ENCODE data around the gene DOCK4. TPM values are rescaled to one million over a fixed set of nuclear protein-coding genes. Genes with fewer than 3 reads are reported as not detected.

Gene DOCK4
- total and polyA plus RNA-seq, 2 of the 8 experiments (the other 6 are each of a cell fraction or from before 2014, with no cell fraction given) = 5.1 to 23.6 TPM

DNA sequence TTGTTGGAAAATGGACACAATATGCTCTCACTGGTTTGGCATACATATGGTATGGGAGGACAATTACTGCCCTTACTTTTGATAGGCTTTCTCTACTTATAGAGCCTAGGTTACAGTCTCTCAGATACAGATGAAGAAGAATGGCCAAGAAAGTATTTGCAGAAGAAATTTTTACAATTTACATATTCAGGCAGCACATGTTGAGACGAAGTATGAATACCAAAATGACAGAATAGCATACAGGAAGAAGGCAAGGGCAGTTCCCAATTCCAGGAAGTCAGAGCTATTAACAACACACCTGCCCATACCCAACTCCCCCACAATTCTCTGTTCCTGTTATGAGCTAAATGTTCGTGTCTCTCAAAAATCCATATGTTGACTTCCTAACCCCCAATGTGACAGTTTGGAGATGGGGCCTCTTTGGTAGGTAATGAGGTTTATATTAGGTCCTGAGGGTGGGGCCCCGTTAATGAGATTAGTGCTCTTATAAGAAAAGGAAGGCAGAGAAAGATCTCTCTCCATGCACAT lies 67.8 kb downstream of the DOCK4 start:
- TF ChIP-seq ATF3 (IDR thresholded peaks at IDR 0.05; ENCODE audit: insufficient read depth, low read depth, low read length) = no peak
- no peak for TF ChIP-seq NRF1 (IDR thresholded peaks at IDR 0.05; ENCODE audit: low read depth, low read length)
- no peak for TF ChIP-seq SP1 (IDR thresholded peaks at IDR 0.05; ENCODE audit: low read depth, low read length)
- no peak overlapping the region for H3K9ac ChIP-seq (replicated peaks in 1 of 4; ENCODE audit: extremely low read depth in 1 of 4, low read depth in 3 of 4, low read length in 3 of 4)
- H3K23me2 ChIP-seq (ENCODE audit: low read depth, low read length) = no peaks in the 10 kb centered on the region
- no peak overlapping the region for H3K4me2 ChIP-seq (ENCODE audit: insufficient read depth in 1 of 2, low read depth in 2 of 2, low read length in 2 of 2)
- H3K4me3 ChIP-seq (ENCODE audit: extremely low read depth in 1 of 4, insufficient read depth in 2 of 4, low read depth in 3 of 4, low read length in 4 of 4) = no peak overlapping the region
- FAIRE-seq = no peak
- H2AFZ ChIP-seq (ENCODE audit: low read length) = no peak overlapping the region
- H2BK12ac ChIP-seq (ENCODE audit: low read depth, low read length) = no peak overlapping the region
- peaks cover 0 to 1% (median 0%) of the 10 kb centered on the region in 4 experiments; a peak in 1 of 7 replicates for H3K27me3 ChIP-seq (replicated peaks in 1 of 4; ENCODE audit: control insufficient read depth in 3 of 4, extremely low read depth in 1 of 4, insufficient read depth in 3 of 4, low read length in 3 of 4)
- no peak overlapping the region for H4K91ac ChIP-seq (replicated peaks; ENCODE audit: insufficient read length, low read length)
- H2AK5ac ChIP-seq (ENCODE audit: low read depth, low read length) = no peak overlapping the region
- CTCF ChIA-PET (ENCODE audit: partially characterized antibody) = interaction anchor here (1.2 to 1.8 kb wide), 3 partner anchors 10 to 275 kb away, joined by 3 to 6 read pairs (median 4); no protein-coding TSS in a partner anchor
- no peak for DNase-seq (ENCODE audit: low read depth in 1 of 2, low spot score in 2 of 2)
- H3K56ac ChIP-seq (replicated peaks; ENCODE audit: insufficient read length, low read depth, low read length) = no peak overlapping the region
- peaks cover 0 to 37% of the 10 kb centered on the region in 2 experiments; a peak in 2 of 4 replicates for H3K79me2 ChIP-seq (ENCODE audit: control insufficient read depth in 1 of 2, insufficient read depth in 2 of 2, low read length in 2 of 2)
- no peak overlapping the region for H2BK5ac ChIP-seq (ENCODE audit: low read depth, low read length)
- WGBS, 2 experiments (ENCODE audit: extremely low coverage in 1 of 2, insufficient coverage in 1 of 2, insufficient read length in 1 of 2, insufficient replicate concordance in 2 of 2, low coverage in 1 of 2, low lambda C conversion rate in 2 of 2, missing lambda C conversion rate in 1 of 2) = 82% methylated on average over 3 of the region's 3 CpGs; no CpG with 5 or more reads in 1 of the 2 experiments
- H3K36me3 ChIP-seq (ENCODE audit: control insufficient read depth in 2 of 4, insufficient read depth in 4 of 4, low read length in 3 of 4) = no peaks in the 10 kb centered on the region
- no peak overlapping the region for H3K27ac ChIP-seq (ENCODE audit: low read depth, low read length)
- no peak overlapping the region for H3K18ac ChIP-seq (ENCODE audit: extremely low read depth, low read length)
- H2BK15ac ChIP-seq (ENCODE audit: low read length) = no peak overlapping the region
- H2BK120ac ChIP-seq (replicated peaks; ENCODE audit: low read depth, low read length) = no peak overlapping the region
- POLR2A ChIA-PET (ENCODE audit: partially characterized antibody) = interaction anchor here (2.2 kb wide), 1 partner anchor 312 kb away, joined by 5 read pairs; the partner anchor contains the start of gene IFRD1
- peaks cover 2% of the 10 kb centered on the region; the same call in 1 of the 2 replicates for H3K79me1 ChIP-seq (ENCODE audit: low read depth, low read length)
- no peak overlapping the region for H3K4ac ChIP-seq (replicated peaks; ENCODE audit: insufficient read length, low read depth, low read length)
- peaks cover under 1 to 13% (median 5%) of the 10 kb centered on the region in 4 experiments; a peak in 4 of 7 replicates for H3K4me1 ChIP-seq (replicated peaks in 1 of 4; ENCODE audit: control insufficient read depth in 3 of 4, insufficient read depth in 4 of 4, low read length in 3 of 4)
- no peak overlapping the region for H4K8ac ChIP-seq (ENCODE audit: extremely low read depth, insufficient read depth, low read length)
- H2BK20ac ChIP-seq (ENCODE audit: low read length) = no peak overlapping the region
- H3K14ac ChIP-seq (ENCODE audit: insufficient read length) = no peak overlapping the region
- no peak overlapping the region for H4K5ac ChIP-seq (ENCODE audit: insufficient read length, low read depth, low read length)
- H3K23ac ChIP-seq (ENCODE audit: insufficient read length) = no peak overlapping the region
- H3K9me3 ChIP-seq (ENCODE audit: insufficient read depth in 2 of 2, low read depth in 1 of 2, low read length in 1 of 2) = no peaks in the 10 kb centered on the region
- H4K20me1 ChIP-seq (replicated peaks in 1 of 2; ENCODE audit: control insufficient read depth in 1 of 2, insufficient read depth in 2 of 2, low read length in 2 of 2) = no peaks in the 10 kb centered on the region

Data from H1 (cell line).